ENCODE data around the gene ALDH18A1.

DNA sequence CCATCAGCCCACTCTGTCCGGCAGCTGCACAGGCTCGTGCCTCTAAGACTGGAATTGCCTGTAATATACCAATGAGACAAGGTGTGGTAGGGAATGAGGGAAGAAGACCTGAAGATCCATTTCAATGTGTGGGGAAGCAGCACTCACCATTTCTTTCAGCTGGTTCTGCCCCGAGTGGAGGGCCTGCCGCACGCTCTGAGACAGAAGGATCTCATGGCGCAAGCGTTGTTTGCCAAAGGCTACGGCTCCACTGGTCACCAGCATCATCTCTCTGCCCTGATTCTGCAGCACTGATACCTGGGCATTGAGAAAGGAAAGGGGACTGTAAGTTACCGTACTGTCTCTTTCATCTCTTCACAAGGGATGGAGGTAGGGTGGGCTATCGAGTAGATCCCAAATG is 19.4 kb downstream of the ALDH18A1 start:
- TF ChIP-seq POLR2A (IDR thresholded peaks at IDR 0.05), result no peak
- TF ChIP-seq, protein P1, sequence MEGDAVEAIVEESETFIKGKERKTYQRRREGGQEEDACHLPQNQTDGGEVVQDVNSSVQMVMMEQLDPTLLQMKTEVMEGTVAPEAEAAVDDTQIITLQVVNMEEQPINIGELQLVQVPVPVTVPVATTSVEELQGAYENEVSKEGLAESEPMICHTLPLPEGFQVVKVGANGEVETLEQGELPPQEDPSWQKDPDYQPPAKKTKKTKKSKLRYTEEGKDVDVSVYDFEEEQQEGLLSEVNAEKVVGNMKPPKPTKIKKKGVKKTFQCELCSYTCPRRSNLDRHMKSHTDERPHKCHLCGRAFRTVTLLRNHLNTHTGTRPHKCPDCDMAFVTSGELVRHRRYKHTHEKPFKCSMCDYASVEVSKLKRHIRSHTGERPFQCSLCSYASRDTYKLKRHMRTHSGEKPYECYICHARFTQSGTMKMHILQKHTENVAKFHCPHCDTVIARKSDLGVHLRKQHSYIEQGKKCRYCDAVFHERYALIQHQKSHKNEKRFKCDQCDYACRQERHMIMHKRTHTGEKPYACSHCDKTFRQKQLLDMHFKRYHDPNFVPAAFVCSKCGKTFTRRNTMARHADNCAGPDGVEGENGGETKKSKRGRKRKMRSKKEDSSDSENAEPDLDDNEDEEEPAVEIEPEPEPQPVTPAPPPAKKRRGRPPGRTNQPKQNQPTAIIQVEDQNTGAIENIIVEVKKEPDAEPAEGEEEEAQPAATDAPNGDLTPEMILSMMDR (IDR thresholded peaks at IDR 0.05), result no peak

All from body of pancreas (tissue), 4 donors.